GM15510 (cell line): ENCODE measurements around the gene ASTN2.

ENCODE experiments used
- POLR2A ChIP-seq: IDR thresholded peaks from 3 replicates; pipeline ENCODE4 v1.6.1; 2011; ENCODE audit warnings: borderline replicate concordance; ENCODE audit not compliant: insufficient read length; ENCODE audit errors: extremely low read depth

Gene ASTN2

DNA sequence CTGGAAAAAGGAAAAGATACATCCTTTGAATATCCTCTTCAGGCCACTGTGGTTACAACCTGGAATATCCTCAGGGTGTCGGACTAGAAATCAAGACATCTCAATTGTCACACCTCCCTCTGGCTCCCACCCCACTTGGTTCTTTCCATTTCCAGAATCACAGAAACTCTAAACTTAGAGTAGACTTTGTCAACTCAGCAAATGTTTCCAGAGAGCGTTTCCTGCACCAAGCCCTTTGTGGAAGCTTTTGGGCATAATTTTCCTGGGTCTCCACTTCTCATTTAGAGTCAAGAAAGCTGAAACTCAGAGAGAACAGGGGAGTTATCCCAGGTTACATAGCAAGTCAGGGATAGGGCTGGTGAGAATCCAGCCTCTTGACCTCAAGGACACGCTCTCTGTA lies 108.8 kb downstream of the ASTN2 start:
- no peak for TF ChIP-seq POLR2A

DNA sequence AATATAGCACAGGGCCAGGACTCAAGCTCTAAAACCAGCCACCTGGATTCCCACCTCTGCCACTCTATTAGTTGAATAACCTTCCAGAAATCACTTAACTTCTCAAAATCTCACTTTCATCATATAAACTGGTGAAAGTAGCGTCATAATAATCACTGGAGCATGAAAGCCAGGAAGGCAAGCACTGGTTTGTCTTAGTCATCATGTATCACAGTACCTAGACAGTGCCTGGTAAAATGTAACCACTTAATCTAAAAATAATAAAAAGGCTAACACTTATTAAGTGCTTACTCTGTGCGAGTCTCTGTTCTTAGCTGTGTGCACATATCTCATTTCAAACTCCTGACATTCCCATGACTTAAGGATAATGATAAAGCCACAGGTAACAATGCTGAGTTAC lies 109.4 kb downstream of the ASTN2 start:
- TF ChIP-seq POLR2A, result no peak

DNA sequence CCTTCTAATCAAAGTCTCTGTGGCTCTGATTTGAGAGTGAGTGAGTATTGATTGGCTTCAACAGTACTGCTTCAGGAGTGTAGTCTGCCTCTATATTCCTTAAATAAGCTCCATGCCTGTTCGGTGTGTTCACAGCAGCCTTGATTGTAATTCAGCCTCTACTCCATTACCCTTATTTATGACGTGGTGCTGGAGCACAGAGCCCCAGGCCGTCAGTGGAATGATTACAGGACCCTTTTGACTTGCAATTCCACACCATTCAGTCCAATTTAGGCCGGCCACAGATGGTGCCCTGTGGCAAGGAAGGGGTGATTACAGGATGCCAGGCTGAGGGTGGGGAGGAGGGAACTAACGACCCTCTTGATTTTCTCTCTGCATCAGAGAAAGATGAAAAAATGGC lies 110.3 kb downstream of the ASTN2 start:
- no peak for TF ChIP-seq POLR2A

DNA sequence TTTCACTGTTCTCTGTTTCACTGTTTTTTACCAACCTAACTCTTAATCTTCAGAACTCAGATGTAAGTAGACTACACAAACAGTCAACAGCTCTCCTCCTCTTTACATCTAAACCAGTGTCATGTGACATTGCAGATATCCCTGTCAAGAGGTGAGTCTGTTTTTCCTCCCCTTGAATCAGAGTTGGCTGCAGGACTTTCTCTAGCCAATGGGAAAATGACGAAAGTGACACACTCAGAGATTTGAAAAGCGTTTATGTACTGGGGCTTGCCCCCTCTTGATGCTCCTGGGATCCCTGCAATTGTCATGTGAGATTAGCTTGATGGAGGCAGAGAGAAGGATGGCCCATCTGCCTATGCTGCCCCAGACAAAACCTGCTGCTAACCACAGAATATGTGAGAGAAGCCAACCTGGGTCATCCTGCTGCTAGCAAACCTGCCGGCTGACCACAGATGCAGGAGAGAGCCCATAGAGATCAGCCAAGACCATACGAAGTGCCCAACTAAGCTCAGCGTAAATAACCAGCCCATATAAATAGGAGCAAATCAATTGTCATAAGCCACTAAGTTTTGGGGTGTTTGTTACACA lies 111.1 kb downstream of the ASTN2 start:
- no peak for TF ChIP-seq POLR2A

DNA sequence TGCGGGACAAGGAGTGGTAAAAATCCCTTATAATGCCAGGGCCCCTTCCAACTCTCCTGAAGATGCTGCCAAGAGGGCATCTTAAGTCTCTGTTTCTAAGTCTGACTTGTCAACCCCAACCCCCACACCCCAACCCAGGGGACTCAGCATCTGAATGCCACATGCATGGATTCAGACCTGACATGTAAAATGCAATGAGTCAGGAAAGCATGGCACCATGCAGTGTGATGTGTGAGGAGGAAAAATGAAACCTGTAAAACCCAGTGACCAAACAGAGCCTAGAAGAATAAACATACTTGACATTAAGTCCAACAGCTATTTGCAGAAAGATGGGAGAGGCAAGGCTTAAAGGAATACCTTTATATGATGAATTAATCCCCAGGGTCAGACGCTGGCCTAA lies 112.4 kb downstream of the ASTN2 start:
- TF ChIP-seq POLR2A, result no peak

DNA sequence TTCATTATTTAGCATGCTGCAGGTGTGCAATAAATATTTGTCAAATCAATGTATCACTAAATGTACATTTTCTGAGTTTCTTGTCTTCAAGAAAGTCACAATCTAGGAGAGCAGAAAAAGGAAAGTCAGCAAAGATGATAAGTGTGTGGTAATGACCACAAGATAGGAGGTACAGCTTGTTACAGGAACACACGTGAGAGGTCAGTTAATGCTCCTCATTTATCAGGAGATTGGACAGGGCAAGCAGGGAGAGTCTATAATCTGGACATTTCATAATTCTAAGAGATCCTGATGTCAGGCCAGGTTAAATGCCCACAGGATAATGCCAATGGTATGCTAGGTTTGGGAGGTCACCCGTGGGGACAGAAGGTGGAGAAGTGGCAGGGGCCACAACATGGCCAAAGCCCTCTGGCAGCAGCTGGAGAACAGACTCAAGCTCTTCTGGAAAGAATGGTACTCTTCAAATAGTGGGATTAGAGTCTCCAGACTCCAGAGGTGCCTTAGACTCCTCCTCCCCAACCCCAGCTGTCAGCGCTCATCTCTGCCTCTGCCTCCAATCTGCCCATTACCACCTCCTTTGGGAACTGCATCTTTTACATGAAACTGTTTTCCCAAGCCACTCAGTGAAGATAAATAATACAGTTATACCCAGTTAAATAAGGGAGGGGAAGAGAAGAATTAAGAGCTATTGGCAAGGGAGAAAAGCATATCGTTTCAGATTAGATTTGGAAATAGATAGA lies 114.3 kb downstream of the ASTN2 start:
- TF ChIP-seq POLR2A, result no peak

DNA sequence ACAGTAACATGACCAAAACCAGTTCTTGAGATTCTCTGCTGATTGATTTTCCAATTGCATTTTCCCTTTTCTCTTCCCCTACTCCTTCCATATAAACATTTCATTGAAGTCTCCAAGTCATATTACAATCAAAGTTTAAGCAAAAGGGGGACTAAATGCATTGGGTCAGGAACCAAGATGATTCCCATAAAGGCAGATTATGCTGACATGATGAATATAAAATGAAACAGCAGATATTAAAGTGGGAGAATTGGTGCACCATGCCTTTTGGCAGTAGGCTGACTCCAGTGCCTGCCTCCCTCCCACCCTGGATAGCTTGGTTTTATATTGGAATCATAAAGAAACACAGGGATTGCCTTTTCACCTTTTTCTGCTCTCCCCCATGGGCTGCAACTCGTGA lies 118.4 kb downstream of the ASTN2 start:
- no peak for TF ChIP-seq POLR2A

DNA sequence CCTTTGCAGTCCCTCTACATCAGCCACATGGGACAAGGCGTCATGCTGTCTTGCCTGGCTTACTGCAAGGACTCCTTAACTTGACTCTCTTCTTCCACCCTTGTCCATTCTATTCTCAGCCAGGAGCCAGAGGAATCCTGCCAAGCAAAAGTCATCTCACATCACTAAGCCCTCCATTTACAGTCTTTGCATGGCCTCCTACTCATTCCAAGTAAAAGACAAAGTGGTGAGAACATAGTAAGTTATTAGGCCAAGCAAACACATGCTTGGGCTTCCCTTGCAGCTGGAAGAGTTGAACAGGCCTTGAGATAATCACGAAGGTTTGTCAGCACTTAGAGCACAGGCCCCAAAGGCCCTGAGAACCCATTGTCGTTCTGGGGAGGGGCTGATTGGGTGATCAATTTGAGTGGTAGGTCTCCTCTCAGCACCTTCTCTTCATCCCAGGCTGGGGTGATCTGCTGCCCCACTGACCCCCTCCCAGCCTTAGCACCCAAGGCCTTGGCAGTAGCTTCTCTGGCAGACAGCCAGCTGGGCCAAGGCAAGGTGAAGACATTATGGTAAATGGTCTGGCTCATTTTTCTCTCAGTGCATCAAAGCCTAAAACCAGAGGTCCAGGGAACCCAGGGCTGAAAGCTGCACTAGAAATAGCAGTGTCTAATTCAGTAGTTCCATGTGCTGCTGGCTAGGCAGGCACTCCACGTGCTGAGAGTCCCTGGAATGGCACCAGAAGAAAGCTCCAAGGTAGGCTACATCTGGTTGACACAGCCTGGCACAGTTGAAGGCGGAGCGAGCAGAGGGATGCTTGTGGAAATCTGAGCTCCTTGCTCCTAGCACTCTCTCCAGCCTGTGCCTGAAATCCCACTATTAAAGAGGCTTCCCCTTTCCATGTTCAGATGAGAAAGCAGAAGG lies 121.4 kb downstream of the ASTN2 start:
- TF ChIP-seq POLR2A, result no peak

DNA sequence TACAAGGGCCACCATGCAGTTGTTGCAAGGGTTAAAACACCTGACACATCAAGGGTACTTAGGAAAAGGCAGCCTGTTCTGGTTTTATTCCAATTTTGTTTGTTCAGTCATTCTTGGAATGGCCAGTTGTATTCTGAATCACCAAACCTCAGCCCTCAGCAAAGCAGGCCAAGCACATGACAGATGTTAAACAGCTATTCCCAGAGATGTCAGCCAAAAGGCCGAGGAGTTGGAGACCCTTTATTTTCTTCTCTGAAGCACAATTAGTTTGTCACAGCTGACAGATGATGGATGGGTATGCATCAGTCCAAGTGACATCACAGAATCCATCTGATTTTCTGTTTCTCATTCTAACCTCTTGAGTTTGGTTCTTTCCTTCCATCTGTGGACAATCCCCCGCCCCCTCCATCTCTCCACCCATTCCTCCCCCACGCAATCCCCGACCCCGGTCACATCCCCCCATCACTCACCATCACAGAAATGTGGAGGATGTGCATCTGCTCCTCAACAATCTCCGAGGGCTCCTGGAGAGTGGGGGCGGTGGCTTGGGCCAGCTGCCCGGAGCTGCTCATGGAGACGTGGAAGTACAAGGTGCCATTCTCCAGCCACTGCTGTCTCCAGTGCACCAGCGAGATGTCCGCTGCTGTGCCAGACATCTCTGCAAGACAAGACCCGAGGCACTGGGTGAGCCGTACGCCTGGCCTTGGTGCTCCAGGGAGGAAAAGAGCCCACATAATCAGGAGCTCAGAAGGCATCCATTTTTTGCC lies 123.8 kb downstream of the ASTN2 start:
- TF ChIP-seq POLR2A, result no peak

DNA sequence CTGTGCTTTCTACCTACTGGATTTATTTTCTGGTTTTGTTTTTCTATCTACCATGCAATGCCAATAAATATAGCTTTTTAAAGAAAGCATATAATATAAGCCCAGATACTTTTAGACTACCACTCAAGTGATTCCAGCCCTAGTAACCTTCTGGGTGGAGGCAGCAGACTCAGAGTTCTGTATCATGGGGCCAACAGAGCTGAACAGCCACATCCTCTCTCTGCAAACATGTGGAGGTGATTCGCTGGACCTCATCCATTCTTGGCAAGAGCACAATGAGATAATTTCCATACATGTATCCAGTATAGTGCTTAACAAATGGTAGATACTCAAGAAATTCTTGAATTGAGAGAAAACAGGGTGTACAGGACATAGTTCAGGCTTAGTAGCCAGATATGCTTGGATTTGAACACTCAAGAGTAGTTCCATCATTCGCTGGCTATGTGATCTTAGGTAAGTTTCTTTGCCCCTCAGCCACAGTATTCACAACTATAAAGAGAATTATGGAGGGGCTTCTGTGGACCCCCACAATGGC lies 124.5 kb downstream of the ASTN2 start:
- no peak for TF ChIP-seq POLR2A

DNA sequence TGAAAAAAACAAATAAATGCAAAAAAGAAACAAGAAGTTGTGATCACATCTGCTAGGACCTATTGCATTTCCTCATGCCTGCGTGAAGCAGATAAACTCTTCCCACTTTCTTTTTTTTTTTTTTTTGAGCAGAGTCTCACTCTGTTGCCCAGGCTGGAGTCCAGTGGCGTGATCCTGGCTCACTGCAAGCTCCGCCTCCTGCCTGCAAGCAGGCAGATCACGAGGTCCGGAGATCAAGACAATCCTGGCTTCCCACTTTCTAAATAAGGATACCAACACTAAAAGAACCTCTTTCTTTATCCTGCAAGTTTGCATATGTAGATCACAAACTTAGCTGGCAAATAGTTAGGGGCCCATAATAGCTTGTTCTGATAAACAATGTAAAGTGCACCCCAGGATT lies 128.6 kb downstream of the ASTN2 start:
- TF ChIP-seq POLR2A, result no peak

DNA sequence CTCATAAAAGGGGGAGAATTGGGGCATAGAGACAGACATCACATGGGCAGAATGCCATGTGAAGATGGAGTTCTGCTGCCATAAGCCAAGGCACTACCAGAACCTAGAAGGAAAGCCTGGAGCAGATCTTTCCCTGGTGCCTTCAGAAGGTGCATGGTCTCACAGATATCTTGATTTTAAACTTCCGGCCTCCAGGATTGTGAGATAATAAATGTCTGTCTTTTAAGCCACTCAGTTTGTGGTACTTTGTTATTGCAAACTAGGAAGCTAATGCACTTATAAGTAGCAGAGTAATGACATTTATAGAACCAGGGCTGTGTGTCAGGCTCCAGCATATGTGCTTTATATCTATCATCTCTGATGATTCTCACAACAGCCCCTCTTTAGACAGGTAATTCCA lies 130.4 kb downstream of the ASTN2 start:
- no peak for TF ChIP-seq POLR2A

DNA sequence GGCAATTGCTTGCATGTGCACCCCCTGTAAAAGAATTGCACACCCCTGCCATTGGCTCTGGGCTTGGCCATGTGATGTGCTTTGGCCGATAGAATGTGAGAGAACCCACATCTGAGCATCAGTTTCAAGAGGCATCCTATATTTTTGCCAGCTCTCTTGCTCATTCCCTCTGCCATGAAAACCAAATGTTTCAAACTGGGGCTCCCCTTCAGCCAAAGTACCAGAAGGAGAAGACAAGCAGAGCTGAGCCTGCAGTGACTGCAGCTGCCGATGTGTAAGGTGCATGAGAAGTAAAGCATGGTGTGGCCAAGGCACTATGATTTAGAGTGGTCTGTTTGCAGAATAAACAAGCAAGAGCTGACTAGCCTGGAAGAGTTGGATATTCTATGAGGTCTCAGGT lies 132.3 kb downstream of the ASTN2 start:
- TF ChIP-seq POLR2A, result no peak

DNA sequence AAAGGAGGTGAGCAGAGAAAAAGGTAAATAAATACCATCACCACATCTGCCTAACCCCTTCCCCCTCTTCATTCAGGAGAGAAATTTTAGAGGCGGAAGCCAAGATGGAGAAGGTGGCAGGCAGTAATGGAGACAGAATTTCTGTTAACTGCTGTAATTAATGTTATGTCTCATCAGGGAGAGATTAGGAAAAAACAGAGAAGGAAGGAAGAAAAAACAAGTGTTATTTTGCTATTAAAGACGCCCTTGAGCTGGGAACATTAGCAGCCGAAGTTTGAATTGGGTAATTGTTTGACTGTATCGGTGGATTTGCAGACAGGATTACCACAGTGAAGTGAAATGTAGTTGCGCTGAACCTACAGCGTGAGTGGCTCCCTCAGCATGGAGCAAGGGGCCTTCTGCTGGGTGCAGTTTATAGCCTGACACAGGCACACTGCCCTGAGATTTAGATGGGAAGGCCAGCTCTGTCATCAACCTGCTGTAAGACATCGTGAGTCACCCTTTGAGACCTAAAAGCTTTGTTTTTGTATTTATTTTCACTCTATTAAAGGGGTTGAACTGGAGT lies 136.3 kb downstream of the ASTN2 start:
- no peak for TF ChIP-seq POLR2A

DNA sequence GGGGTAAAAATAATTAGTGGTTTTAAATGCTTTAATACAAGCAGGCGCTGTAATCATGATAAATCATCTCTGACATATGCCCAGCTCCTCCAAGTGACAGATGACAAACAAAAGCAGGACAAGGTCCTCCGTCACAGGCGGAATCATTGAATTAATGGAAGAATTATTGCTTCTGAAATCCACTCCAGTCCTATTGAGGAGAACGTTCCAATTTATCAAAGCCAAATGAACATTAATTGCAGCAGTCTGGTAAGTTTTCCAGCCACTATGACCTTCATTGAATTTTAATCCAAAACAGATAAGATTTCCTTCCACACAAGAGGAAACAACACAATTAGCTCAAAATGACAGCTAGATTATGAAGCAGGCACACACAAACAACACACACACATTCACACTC lies 136.8 kb downstream of the ASTN2 start:
- TF ChIP-seq POLR2A, result no peak

DNA sequence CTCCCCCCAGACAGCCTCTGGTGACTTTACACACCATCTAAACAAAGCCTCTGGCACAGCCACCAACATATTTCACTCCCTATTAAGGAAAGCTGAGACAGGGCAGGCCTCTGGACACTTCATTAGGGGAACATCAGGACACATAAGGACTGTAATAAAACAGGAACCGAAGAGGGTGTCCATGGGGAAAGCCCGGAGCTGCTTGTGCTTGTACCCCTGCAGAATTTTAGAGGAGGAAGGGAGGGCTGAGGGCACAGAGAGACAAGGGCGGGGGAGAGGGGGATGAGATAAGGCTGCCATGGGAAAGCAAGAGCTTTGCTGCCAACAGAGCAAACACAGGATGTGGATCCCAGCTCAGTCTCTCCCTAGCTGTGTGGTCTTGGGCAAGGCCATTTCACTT lies 138.4 kb downstream of the ASTN2 start:
- TF ChIP-seq POLR2A, result no peak
